ENCODE results near the gene APOBEC3C.
"Not testable (repeated sequence)": the region's sequence is repeated elsewhere in the genome, so short reads cannot be mapped to it uniquely, and the experiment has no call there.

GRCh38 chr22:39049486-39049885 lies 35.4 kb downstream of the APOBEC3C start:
- not testable (repeated sequence) for TF ChIP-seq CTCF, POLR2A (IDR thresholded peaks at IDR 0.05)
